Gastrocnemius medialis (tissue), 4 donors: ENCODE results near the gene HOXB1. TPM values are rescaled to one million over a fixed set of nuclear protein-coding genes. Genes with fewer than 3 reads are reported as not detected.
A peak's percentile ranks its signal among the peaks of the same experiment; 100 is the strongest.

Experiments
- ATAC-seq, 2 donors: fragments of 150-250 bp; one replicate each; pipeline ENCODE4 v1.9.1; 2016
- DNase-seq, 2 donors: peaks; one replicate each; pipeline ENCODE4 v3.0.0-alpha.2; 2019
- H3K27ac ChIP-seq, 4 donors: fragments of 200-600 bp; sonication (generic); 1 replicate in 1 of 4; 2 replicates in 3 of 4; pipeline ENCODE4 v1.5.1; 2016 to 2018; ENCODE audit warnings: mild to moderate bottlenecking in 2 of 4, moderate library complexity in 1 of 4
- H3K27me3 ChIP-seq, 3 donors: fragments of 200-600 bp; sonication (generic) in 2 of 3; 1 replicate in 1 of 3; 2 replicates in 2 of 3; pipeline versions ENCODE4 v1.5.1 to v1.6.0; 2016 to 2019; ENCODE audit warnings: mild to moderate bottlenecking in 1 of 3, moderate library complexity in 1 of 3
- H3K36me3 ChIP-seq, 2 donors: fragments of 200-600 bp; sonication (generic) in 1 of 2; one replicate each; pipeline ENCODE4 v1.5.1; 2017 to 2018
- H3K4me1 ChIP-seq, 2 donors: fragments of 200-600 bp; sonication (generic) in 1 of 2; one replicate each; pipeline ENCODE4 v1.5.1; 2016 to 2017; ENCODE audit warnings: mild to moderate bottlenecking in 2 of 2
- H3K4me3 ChIP-seq, 4 donors: fragments of 200-600 bp; sonication (generic) in 3 of 4; 1 replicate in 1 of 4; 2 replicates in 3 of 4; pipeline ENCODE4 v1.5.1; 2016 to 2019; ENCODE audit warnings: mild to moderate bottlenecking in 2 of 4
- H3K9me3 ChIP-seq, 3 donors: fragments of 200-600 bp; sonication (generic) in 2 of 3; 1 replicate in 1 of 3; 2 replicates in 2 of 3; pipeline ENCODE4 v1.5.1; 2016 to 2019
- POLR2A ChIP-seq, 2 donors: fragments of 450-650 bp; IDR thresholded peaks; one replicate each; pipeline ENCODE4 v1.6.1; 2017; ENCODE audit warnings: antibody characterized with exemption in 2 of 2, mild to moderate bottlenecking in 2 of 2, moderate library complexity in 2 of 2
- in situ Hi-C, 4 donors: fragments of 200-750 bp; cut with MboI; loops; one replicate each; pipeline versions ENCODE4 v1.15.0 to v1.8.0; 2017; ENCODE audit warnings: low sequenced_read_pairs in 4 of 4
- intact Hi-C: fragments of 100-400 bp; cut with DNase I; formaldehyde crosslinking; loops from one replicate; pipeline ENCODE4 v1.15.1; 2023; ENCODE audit warnings: low total_unique reads
- total RNA-seq, 4 donors: library from RNA; depleted of rRNA; stranded (reverse); fragments of >200 nt; gene quantifications; one replicate each; pipeline versions ENCODE4 v1.1.0 to v1.2.3, GENCODE V29; 2016
- TF ChIP-seq, protein P1 (sequence below), 5 experiments: fragments of 450-650 bp in 3 of 5; fragments of 200-600 bp in 2 of 5; sonication (generic) in 2 of 5; IDR thresholded peaks in 4 of 5; conservative IDR thresholded peaks in 1 of 5; 1 replicate in 4 of 5; 2 replicates in 1 of 5; pipeline ENCODE4 v1.5.1; 2016 to 2019; ENCODE audit warnings: antibody characterized with exemption in 5 of 5, mild to moderate bottlenecking in 3 of 5, moderate library complexity in 3 of 5

Gene HOXB1
- total RNA-seq, 4 donors from 2014 or later, result not detected

DNA sequence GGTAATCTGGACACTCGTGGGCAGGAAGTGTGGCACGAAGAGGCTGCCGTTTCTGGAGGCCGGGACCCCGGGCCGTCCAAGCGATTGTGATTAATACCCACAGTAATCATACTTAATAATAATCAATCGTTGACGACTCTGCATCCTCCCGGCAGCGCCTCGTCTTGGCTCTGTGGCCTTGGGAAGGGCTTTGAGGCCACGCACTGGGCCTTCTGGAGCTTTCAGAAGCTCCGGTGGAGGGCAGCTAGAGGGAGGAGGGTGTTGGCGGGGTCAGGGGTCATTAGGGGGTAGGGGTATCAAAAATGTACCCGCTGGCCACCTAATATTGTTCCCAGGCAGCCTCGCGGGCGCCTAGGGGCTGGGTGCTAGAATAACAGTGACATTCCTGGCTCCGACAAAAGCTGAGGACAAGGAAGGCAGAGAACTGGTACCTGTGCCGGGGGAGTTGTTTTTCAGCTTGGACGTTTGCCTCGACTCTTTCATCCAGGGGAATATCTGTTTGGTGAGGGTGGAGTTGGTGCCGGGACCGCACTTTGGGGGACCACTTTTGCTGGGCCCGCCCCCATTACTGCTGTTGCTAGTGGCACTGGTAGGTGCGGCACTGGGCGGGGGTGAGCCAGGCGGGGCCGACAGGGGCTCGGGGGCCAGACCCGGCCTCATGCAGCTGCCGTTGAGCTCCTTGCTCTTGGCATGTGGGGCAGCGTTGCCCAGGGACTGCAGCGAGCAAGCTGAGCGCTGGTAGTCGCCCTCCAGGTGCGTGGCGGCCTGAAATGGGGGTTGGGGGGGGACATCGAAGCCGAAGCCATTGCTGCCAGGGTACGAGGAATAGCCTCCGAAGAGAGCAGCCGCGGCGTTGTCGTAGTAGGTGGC is 21.0 kb upstream of the HOXB1 start:
- Histone ChIP-seq H3K4me3 (no peak overlapping the region), H3K27ac (peak overlapping the region in 2 of 4 donors; percentile 20 to 24), H3K27me3 (peaks cover 15 to 30% (median 19%) of the 10 kb centered on the region in 3 donors), H3K36me3 (no peaks in the 10 kb centered on the region), H3K9me3 (no peaks in the 10 kb centered on the region), H3K4me1 (peaks cover 4 to 25% of the 10 kb centered on the region in 2 donors)
- TF ChIP-seq, protein P1, sequence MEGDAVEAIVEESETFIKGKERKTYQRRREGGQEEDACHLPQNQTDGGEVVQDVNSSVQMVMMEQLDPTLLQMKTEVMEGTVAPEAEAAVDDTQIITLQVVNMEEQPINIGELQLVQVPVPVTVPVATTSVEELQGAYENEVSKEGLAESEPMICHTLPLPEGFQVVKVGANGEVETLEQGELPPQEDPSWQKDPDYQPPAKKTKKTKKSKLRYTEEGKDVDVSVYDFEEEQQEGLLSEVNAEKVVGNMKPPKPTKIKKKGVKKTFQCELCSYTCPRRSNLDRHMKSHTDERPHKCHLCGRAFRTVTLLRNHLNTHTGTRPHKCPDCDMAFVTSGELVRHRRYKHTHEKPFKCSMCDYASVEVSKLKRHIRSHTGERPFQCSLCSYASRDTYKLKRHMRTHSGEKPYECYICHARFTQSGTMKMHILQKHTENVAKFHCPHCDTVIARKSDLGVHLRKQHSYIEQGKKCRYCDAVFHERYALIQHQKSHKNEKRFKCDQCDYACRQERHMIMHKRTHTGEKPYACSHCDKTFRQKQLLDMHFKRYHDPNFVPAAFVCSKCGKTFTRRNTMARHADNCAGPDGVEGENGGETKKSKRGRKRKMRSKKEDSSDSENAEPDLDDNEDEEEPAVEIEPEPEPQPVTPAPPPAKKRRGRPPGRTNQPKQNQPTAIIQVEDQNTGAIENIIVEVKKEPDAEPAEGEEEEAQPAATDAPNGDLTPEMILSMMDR (IDR thresholded peaks at IDR 0.05 in 4 of 5, conservative IDR thresholded peaks at IDR 0.05 in 1 of 5), result no peak
- no peak for TF ChIP-seq POLR2A (IDR thresholded peaks at IDR 0.05)
- ATAC-seq (no peak), DNase-seq (no peak)
- intact Hi-C loops, result no loop called here
- in situ Hi-C loops, result no loop called here

DNA sequence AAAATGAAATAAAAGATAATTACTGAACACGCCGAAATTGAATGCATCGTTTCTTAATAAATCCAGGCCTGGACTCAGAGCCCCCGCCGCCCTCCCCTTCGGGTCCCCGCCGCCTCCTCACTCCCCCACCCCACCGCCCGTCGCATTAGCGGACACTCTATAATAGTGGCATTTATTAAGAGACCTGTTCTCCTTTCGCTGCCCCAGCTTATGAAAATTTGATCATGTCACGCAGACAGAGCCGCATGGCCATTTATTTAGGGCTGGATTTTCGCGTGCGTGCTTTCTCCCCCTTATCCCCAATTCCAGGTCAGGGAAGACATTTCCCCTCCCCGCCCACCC is 20.4 kb upstream of the HOXB1 start:
- intact Hi-C loops, result no loop called here
- no peak overlapping the region for H3K27ac ChIP-seq
- H3K9me3 ChIP-seq, result no peaks in the 10 kb centered on the region
- in situ Hi-C loops, result no loop called here
- DNase-seq (no peak), ATAC-seq (no peak)
- H3K4me3 ChIP-seq, result no peak overlapping the region
- TF ChIP-seq POLR2A (IDR thresholded peaks at IDR 0.05), result no peak
- TF ChIP-seq, protein P1 (IDR thresholded peaks at IDR 0.05 in 4 of 5, conservative IDR thresholded peaks at IDR 0.05 in 1 of 5), result no peak
- H3K36me3 ChIP-seq, result no peaks in the 10 kb centered on the region
- peaks cover 4 to 27% of the 10 kb centered on the region in 2 donors for H3K4me1 ChIP-seq
- peaks cover 15 to 30% (median 16%) of the 10 kb centered on the region in 3 donors for H3K27me3 ChIP-seq

DNA sequence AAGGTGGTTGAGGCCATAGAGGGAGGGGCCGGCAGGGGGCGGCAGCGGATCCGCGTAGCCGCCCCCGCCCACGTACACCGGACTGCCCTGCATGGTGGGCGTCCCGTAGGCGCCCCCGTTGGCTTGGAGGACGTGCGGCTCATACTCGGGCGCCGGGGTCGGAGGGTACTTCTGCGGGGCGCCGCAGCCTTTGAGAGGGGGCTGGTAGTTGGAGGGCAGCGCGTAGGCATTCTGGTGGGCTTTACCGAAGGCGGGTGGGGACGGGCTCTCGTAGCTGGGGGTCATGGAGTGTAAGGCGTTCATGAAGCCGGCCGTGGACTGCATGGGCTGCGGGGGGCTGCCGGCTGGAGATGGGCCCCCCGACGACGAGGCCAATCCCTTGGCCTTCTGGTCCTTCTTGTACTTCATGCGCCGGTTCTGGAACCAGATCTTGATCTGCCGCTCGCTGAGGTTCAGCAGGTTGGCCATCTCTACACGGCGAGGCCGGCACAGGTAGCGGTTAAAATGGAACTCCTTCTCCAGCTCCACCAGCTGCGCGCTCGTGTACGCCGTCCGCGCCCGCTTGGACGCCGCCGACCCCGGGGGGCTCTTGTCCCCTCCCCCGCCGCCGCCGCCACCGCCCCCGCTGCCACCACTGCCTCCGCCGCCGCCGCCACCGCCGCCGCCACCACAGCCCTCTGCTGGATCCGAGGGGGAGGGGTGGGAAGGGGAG is 19.8 kb upstream of the HOXB1 start:
- intact Hi-C loops, result no loop called here
- Histone ChIP-seq H3K27ac (no peak overlapping the region), H3K4me3 (no peak overlapping the region), H3K27me3 (peaks cover 13 to 27% (median 15%) of the 10 kb centered on the region in 3 donors), H3K36me3 (no peaks in the 10 kb centered on the region), H3K9me3 (no peaks in the 10 kb centered on the region), H3K4me1 (peaks cover 4 to 25% of the 10 kb centered on the region in 2 donors)
- no peak for DNase-seq
- TF ChIP-seq POLR2A (IDR thresholded peaks at IDR 0.05), result no peak
- TF ChIP-seq, protein P1 (IDR thresholded peaks at IDR 0.05 in 4 of 5, conservative IDR thresholded peaks at IDR 0.05 in 1 of 5), result no peak
- in situ Hi-C loops, result no loop called here
- ATAC-seq, result no peak

DNA sequence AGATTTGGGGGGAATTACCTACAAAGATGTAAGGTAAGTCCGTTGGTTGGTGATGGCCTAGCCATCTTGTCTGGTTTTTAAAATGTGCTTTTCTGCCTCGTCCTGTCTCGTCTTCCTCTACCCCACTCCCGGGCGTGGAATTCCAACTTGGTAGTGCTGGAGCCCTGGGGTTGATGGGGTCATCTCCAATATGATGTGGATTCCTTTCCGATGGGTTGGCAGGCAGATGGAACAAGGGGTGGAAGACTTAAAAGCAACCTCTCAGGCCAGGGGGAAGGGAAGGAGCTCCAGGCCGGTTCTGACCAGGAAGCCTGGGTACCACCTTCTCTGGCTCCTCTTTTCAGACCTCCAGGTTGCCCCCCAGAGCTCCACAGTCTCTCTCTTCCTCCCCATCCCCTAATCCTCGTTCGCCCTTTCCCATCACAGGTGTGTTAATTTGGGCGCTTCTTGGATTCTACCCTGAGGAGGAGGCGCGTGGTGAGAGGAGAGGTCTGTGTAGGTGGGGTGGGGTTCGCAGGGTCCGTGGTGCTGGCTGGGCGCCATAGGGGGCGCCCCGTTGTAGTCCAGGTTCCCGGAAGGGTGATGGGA is 19.2 kb upstream of the HOXB1 start:
- no peak for TF ChIP-seq POLR2A (IDR thresholded peaks at IDR 0.05)
- TF ChIP-seq, protein P1 (IDR thresholded peaks at IDR 0.05 in 4 of 5, conservative IDR thresholded peaks at IDR 0.05 in 1 of 5), result no peak
- DNase-seq, result no peak
- H3K27me3 ChIP-seq, result peaks cover 11 to 25% (median 15%) of the 10 kb centered on the region in 3 donors
- intact Hi-C loops (no loop called here), in situ Hi-C loops (no loop called here)
- H3K27ac ChIP-seq, result no peak overlapping the region
- peaks cover 4 to 32% of the 10 kb centered on the region in 2 donors for H3K4me1 ChIP-seq
- ATAC-seq, result no peak
- H3K9me3 ChIP-seq, result no peaks in the 10 kb centered on the region
- no peak overlapping the region for H3K4me3 ChIP-seq
- H3K36me3 ChIP-seq, result no peaks in the 10 kb centered on the region
